A549 (cell line): Measurements from ENCODE around the gene CAMKMT.

Experiments
- BCL3 ChIP-seq: fragments of >200 bp; sonication (Bioruptor Twin); formaldehyde crosslinking; IDR thresholded peaks from 3 replicates; pipeline ENCODE4 v1.6.1; 2016
- CBX2 ChIP-seq: fragments of 200-600 bp; sonication (generic); IDR thresholded peaks from 2 replicates; pipeline ENCODE4 v1.6.1; 2016; ENCODE audit warnings: low read depth, mild to moderate bottlenecking, borderline replicate concordance
- CHD2 ChIP-seq: fragments of 150-350 bp; IDR thresholded peaks from 2 replicates; pipeline ENCODE4 v1.6.1; 2014; ENCODE audit warnings: low read length; ENCODE audit not compliant: partially characterized antibody
- CTCF ChIP-seq: fragments of >200 bp; sonication (Bioruptor Twin); formaldehyde crosslinking; IDR thresholded peaks from 3 replicates; pipeline ENCODE4 v1.5.1; 2016
- KDM1A ChIP-seq: fragments of 200-600 bp; sonication (generic); IDR thresholded peaks from 2 replicates; pipeline ENCODE4 v1.6.1; 2016; ENCODE audit warnings: low read depth, mild to moderate bottlenecking
- MAZ ChIP-seq: fragments of 150-350 bp; IDR thresholded peaks from 2 replicates; pipeline ENCODE4 v1.6.1; 2014; ENCODE audit warnings: antibody characterized with exemption, low read depth, low read length, borderline replicate concordance
- NFE2L2 ChIP-seq: fragments of 150-350 bp; conservative IDR thresholded peaks from 2 replicates; pipeline ENCODE4 v1.6.1; 2014; ENCODE audit warnings: low read length
- PBX3 ChIP-seq: IDR thresholded peaks from 2 replicates; pipeline ENCODE4 v1.6.1; 2012
- POLR2A ChIP-seq: IDR thresholded peaks from 2 replicates; pipeline ENCODE4 v1.6.1; 2012; ENCODE audit warnings: mild to moderate bottlenecking, low read length
- SMC3 ChIP-seq: fragments of >200 bp; sonication (Bioruptor Twin); formaldehyde crosslinking; IDR thresholded peaks from 3 replicates; pipeline ENCODE4 v1.6.1; 2018; ENCODE audit warnings: inconsistent platforms
- SREBF2 ChIP-seq: fragments of 450-650 bp; IDR thresholded peaks from 2 replicates; pipeline ENCODE4 v1.6.1; 2014; ENCODE audit warnings: mild to moderate bottlenecking, moderate library complexity
- USF2 ChIP-seq: fragments of 450-650 bp; IDR thresholded peaks from 2 replicates; pipeline ENCODE4 v1.6.1; 2014; ENCODE audit warnings: antibody characterized with exemption

GRCh38 chr2:44453259-44453658 lies 91.5 kb downstream of the CAMKMT start:
- no peak for TF ChIP-seq KDM1A
- no peak for TF ChIP-seq NFE2L2
- no peak for TF ChIP-seq SREBF2
- TF ChIP-seq USF2: no peak
- no peak for TF ChIP-seq MAZ
- TF ChIP-seq CHD2: no peak
- no peak for TF ChIP-seq CTCF
- no peak for TF ChIP-seq CBX2
- TF ChIP-seq POLR2A: no peak
- no peak for TF ChIP-seq BCL3
- no peak for TF ChIP-seq SMC3
- TF ChIP-seq PBX3: no peak
